HEK293 (cell line): Measurements from ENCODE around the gene TLR5.

ENCODE experiments used
- BCL11A ChIP-seq: fragments of 450-650 bp; formaldehyde crosslinking; IDR thresholded peaks from 2 replicates; pipeline ENCODE4 v1.5.1; 2016; ENCODE audit warnings: low read depth, missing biosample characterization, missing genetic modification characterization
- CTCF ChIP-seq: fragments of 450-650 bp; formaldehyde crosslinking; IDR thresholded peaks from 2 replicates; pipeline ENCODE4 v1.5.1; 2016; ENCODE audit warnings: missing biosample characterization, missing genetic modification characterization
- OSR2 ChIP-seq: fragments of 450-650 bp; formaldehyde crosslinking; IDR thresholded peaks from 2 replicates; pipeline ENCODE4 v1.5.1; 2016; ENCODE audit warnings: missing biosample characterization, missing genetic modification characterization
- PATZ1 ChIP-seq: fragments of 450-650 bp; formaldehyde crosslinking; IDR thresholded peaks from 2 replicates; pipeline ENCODE4 v1.5.1; 2016; ENCODE audit warnings: missing biosample characterization, missing genetic modification characterization
- REPIN1 ChIP-seq: fragments of 450-650 bp; formaldehyde crosslinking; IDR thresholded peaks from 2 replicates; pipeline ENCODE4 v1.5.1; 2017; ENCODE audit warnings: missing biosample characterization, missing genetic modification characterization, low read depth
- REST ChIP-seq: fragments of 450-650 bp; formaldehyde crosslinking; IDR thresholded peaks from 2 replicates; pipeline ENCODE4 v1.5.1; 2016; ENCODE audit warnings: missing biosample characterization, missing genetic modification characterization
- ZBTB7A ChIP-seq: fragments of 450-650 bp; formaldehyde crosslinking; IDR thresholded peaks from 2 replicates; pipeline ENCODE4 v1.5.1; 2016; ENCODE audit warnings: low read depth, missing biosample characterization, missing genetic modification characterization
- ZFP37 ChIP-seq: fragments of 450-650 bp; formaldehyde crosslinking; IDR thresholded peaks from 2 replicates; pipeline ENCODE4 v1.5.1; 2016; ENCODE audit warnings: missing biosample characterization, missing genetic modification characterization
- ZNF23 ChIP-seq: fragments of 450-650 bp; formaldehyde crosslinking; IDR thresholded peaks from 2 replicates; pipeline ENCODE4 v1.5.1; 2016; ENCODE audit warnings: missing biosample characterization, missing genetic modification characterization, borderline replicate concordance
- ZNF292 ChIP-seq: fragments of 450-650 bp; formaldehyde crosslinking; IDR thresholded peaks from 2 replicates; pipeline ENCODE4 v1.5.1; 2016; ENCODE audit warnings: low read depth, missing biosample characterization, missing genetic modification characterization, borderline replicate concordance
- ZNF302 ChIP-seq: fragments of 450-650 bp; formaldehyde crosslinking; IDR thresholded peaks from 2 replicates; pipeline ENCODE4 v1.5.1; 2016; ENCODE audit warnings: missing biosample characterization, missing genetic modification characterization, low read depth
- ZNF362 ChIP-seq: fragments of 450-650 bp; formaldehyde crosslinking; IDR thresholded peaks from 2 replicates; pipeline ENCODE4 v1.5.1; 2016; ENCODE audit warnings: missing biosample characterization, missing genetic modification characterization
- ZNF37A ChIP-seq: fragments of 450-650 bp; IDR thresholded peaks from 2 replicates; pipeline ENCODE4 v1.5.1; 2018; ENCODE audit warnings: missing biosample characterization, missing genetic modification characterization
- TF ChIP-seq, protein P1 (sequence below): fragments of 450-650 bp; formaldehyde crosslinking; IDR thresholded peaks from 2 replicates; pipeline ENCODE4 v1.5.1; 2017; ENCODE audit warnings: missing biosample characterization, mild to moderate bottlenecking, missing genetic modification characterization, moderate library complexity

GRCh38 chr1:223077247-223077833 lies 65.7 kb downstream of the TLR5 start:
- TF ChIP-seq REPIN1 = no peak
- no peak for TF ChIP-seq BCL11A (tag by site-specific recombination)
- TF ChIP-seq ZFP37 (tag by site-specific recombination) = no peak
- TF ChIP-seq, protein P1, sequence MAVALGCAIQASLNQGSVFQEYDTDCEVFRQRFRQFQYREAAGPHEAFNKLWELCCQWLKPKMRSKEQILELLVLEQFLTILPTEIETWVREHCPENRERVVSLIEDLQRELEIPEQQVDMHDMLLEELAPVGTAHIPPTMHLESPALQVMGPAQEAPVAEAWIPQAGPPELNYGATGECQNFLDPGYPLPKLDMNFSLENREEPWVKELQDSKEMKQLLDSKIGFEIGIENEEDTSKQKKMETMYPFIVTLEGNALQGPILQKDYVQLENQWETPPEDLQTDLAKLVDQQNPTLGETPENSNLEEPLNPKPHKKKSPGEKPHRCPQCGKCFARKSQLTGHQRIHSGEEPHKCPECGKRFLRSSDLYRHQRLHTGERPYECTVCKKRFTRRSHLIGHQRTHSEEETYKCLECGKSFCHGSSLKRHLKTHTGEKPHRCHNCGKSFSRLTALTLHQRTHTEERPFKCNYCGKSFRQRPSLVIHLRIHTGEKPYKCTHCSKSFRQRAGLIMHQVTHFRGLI = no peak
- TF ChIP-seq CTCF (tag by site-specific recombination) = no peak
- no peak for TF ChIP-seq ZNF302 (tag by site-specific recombination)
- no peak for TF ChIP-seq OSR2 (tag by site-specific recombination)
- no peak for TF ChIP-seq PATZ1 (tag by site-specific recombination)
- TF ChIP-seq ZNF37A = no peak
- TF ChIP-seq ZNF292 (tag by site-specific recombination) = no peak
- TF ChIP-seq ZNF362 = no peak
- TF ChIP-seq ZBTB7A (tag by site-specific recombination) = no peak
- no peak for TF ChIP-seq REST (tag by site-specific recombination)
- no peak for TF ChIP-seq ZNF23 (tag by site-specific recombination)
